Measurements from ENCODE around the gene TMCC2. TPM values are rescaled to one million over a fixed set of nuclear protein-coding genes. Genes with fewer than 3 reads are reported as not detected.

TMCC2 gene
- total RNA-seq, 1 experiment from 2014 or later: 3.1 TPM

DNA sequence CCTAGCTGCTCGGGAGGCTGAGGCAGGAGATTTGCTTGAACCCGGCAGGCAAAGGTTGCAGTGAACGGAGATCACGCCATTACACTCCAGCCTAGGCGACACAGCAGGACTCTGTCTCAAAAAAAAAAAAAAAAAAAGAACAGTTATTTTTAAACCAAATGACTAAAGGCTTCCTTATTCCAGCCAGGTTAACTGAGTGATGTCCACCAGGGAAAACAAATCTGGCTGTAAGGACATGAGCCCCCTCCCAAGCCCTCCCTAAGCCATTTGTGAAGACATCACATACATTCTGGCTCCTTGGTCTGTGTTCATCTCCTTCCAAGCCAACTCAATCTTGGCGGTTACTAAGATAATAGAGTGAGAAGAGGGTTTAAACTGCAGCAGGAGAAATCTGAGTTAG is 8.2 kb downstream of the TMCC2 start:
- no peak for DNase-seq (ENCODE audit: low read depth, low spot score)
- intact Hi-C loops (cut with micrococcal nuclease; ENCODE audit: unreplicated experiment): no loop called here
- Histone ChIP-seq H3K36me3 (ENCODE audit: control insufficient read depth, insufficient read depth, low read length) (no peaks in the 10 kb centered on the region), H3K27me3 (ENCODE audit: control insufficient read depth, insufficient read depth, low read length) (no peaks in the 10 kb centered on the region), H3K27ac (ENCODE audit: low read length) (no peak overlapping the region), H3K9me3 (ENCODE audit: control insufficient read depth, insufficient read depth, low read depth, low read length) (no peaks in the 10 kb centered on the region), H3K4me3 (ENCODE audit: low read depth in 2 of 2, low read length in 2 of 2) (no peak overlapping the region), H3K4me1 (ENCODE audit: control insufficient read depth, insufficient read depth, low read length) (no peaks in the 10 kb centered on the region)
- no TSS peak for BruUV-seq (replicated peaks)
- no peak for ATAC-seq
- CTCF ChIA-PET: interaction anchor here (1.0 kb wide), 1 partner anchor 20 kb away, joined by 4 read pairs; no protein-coding TSS in a partner anchor
- in situ Hi-C loops (cut with HindIII; ENCODE audit: low pct_unique_long_range_greater_than_20kb, low sequenced_read_pairs): no loop called here
- POLR2A ChIA-PET: no interaction called here
- TF ChIP-seq, protein P1, sequence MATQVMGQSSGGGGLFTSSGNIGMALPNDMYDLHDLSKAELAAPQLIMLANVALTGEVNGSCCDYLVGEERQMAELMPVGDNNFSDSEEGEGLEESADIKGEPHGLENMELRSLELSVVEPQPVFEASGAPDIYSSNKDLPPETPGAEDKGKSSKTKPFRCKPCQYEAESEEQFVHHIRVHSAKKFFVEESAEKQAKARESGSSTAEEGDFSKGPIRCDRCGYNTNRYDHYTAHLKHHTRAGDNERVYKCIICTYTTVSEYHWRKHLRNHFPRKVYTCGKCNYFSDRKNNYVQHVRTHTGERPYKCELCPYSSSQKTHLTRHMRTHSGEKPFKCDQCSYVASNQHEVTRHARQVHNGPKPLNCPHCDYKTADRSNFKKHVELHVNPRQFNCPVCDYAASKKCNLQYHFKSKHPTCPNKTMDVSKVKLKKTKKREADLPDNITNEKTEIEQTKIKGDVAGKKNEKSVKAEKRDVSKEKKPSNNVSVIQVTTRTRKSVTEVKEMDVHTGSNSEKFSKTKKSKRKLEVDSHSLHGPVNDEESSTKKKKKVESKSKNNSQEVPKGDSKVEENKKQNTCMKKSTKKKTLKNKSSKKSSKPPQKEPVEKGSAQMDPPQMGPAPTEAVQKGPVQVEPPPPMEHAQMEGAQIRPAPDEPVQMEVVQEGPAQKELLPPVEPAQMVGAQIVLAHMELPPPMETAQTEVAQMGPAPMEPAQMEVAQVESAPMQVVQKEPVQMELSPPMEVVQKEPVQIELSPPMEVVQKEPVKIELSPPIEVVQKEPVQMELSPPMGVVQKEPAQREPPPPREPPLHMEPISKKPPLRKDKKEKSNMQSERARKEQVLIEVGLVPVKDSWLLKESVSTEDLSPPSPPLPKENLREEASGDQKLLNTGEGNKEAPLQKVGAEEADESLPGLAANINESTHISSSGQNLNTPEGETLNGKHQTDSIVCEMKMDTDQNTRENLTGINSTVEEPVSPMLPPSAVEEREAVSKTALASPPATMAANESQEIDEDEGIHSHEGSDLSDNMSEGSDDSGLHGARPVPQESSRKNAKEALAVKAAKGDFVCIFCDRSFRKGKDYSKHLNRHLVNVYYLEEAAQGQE (IDR thresholded peaks at IDR 0.05; ENCODE audit: insufficient read depth in 1 of 2, low read depth in 2 of 2, low read length in 1 of 2): no peak
- no peak for TF ChIP-seq POLR2AphosphoS5 (IDR thresholded peaks at IDR 0.05; ENCODE audit: low read depth, low read length)
- TF ChIP-seq SIN3A (IDR thresholded peaks at IDR 0.05; ENCODE audit: borderline replicate concordance, insufficient read depth, low read depth, low read length): no peak
- TF ChIP-seq, protein P2, sequence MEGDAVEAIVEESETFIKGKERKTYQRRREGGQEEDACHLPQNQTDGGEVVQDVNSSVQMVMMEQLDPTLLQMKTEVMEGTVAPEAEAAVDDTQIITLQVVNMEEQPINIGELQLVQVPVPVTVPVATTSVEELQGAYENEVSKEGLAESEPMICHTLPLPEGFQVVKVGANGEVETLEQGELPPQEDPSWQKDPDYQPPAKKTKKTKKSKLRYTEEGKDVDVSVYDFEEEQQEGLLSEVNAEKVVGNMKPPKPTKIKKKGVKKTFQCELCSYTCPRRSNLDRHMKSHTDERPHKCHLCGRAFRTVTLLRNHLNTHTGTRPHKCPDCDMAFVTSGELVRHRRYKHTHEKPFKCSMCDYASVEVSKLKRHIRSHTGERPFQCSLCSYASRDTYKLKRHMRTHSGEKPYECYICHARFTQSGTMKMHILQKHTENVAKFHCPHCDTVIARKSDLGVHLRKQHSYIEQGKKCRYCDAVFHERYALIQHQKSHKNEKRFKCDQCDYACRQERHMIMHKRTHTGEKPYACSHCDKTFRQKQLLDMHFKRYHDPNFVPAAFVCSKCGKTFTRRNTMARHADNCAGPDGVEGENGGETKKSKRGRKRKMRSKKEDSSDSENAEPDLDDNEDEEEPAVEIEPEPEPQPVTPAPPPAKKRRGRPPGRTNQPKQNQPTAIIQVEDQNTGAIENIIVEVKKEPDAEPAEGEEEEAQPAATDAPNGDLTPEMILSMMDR (IDR thresholded peaks at IDR 0.05): no peak
- no peak for TF ChIP-seq TCF7L2 (IDR thresholded peaks at IDR 0.05; ENCODE audit: low read depth, low read length)

DNA sequence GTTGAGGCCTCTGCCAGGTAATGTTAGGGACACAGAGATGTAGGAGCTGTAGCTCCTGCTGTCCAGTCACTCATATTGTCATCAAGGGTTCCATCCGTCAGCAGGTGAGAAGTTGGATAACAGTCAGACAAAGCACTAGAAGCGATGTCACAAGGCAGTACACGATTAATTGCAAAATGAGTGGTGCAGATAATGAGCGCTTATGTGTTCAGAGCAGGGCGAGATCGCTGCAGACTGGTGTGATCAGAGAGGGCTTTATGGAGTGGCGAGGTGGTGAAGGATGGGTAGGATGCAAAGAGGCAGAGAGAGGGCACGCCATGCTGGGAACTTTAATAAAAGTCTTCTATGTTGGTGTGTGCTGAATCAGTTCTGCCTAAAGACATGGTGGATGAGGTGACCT is 8.8 kb downstream of the TMCC2 start:
- ATAC-seq (no peak), DNase-seq (ENCODE audit: low read depth, low spot score) (no peak)
- in situ Hi-C loops (cut with HindIII; ENCODE audit: low pct_unique_long_range_greater_than_20kb, low sequenced_read_pairs) (no loop called here), intact Hi-C loops (cut with micrococcal nuclease; ENCODE audit: unreplicated experiment) (no loop called here)
- TF ChIP-seq, protein P1 (IDR thresholded peaks at IDR 0.05; ENCODE audit: insufficient read depth in 1 of 2, low read depth in 2 of 2, low read length in 1 of 2): no peak
- TF ChIP-seq POLR2AphosphoS5 (IDR thresholded peaks at IDR 0.05; ENCODE audit: low read depth, low read length) (no peak), SIN3A (IDR thresholded peaks at IDR 0.05; ENCODE audit: borderline replicate concordance, insufficient read depth, low read depth, low read length) (no peak), TCF7L2 (IDR thresholded peaks at IDR 0.05; ENCODE audit: low read depth, low read length) (no peak)
- TF ChIP-seq, protein P2 (IDR thresholded peaks at IDR 0.05): no peak
- no peaks in the 10 kb centered on the region for H3K9me3 ChIP-seq (ENCODE audit: control insufficient read depth, insufficient read depth, low read depth, low read length)
- H3K4me1 ChIP-seq (ENCODE audit: control insufficient read depth, insufficient read depth, low read length): no peaks in the 10 kb centered on the region
- H3K36me3 ChIP-seq (ENCODE audit: control insufficient read depth, insufficient read depth, low read length): no peaks in the 10 kb centered on the region
- no peak overlapping the region for H3K4me3 ChIP-seq (ENCODE audit: low read depth in 2 of 2, low read length in 2 of 2)
- no peak overlapping the region for H3K27ac ChIP-seq (ENCODE audit: low read length)
- POLR2A ChIA-PET: no interaction called here
- H3K27me3 ChIP-seq (ENCODE audit: control insufficient read depth, insufficient read depth, low read length): no peaks in the 10 kb centered on the region
- CTCF ChIA-PET: interaction anchor here (0.5 kb wide), 1 partner anchor 20 kb away, joined by 4 read pairs; no protein-coding TSS in a partner anchor
- BruUV-seq (replicated peaks): no TSS peak
